ENCODE results near the gene RTRAF. TPM values are rescaled to one million over a fixed set of nuclear protein-coding genes. Genes with fewer than 3 reads are reported as not detected.
A peak's percentile ranks its signal among the peaks of the same experiment; 100 is the strongest.

RTRAF gene
- total and polyA plus RNA-seq, 12 donors, result 178 to 276 (median 214) TPM

- Histone ChIP-seq H3K4me1 (peaks cover 22 to 100% (median 92%) of the 10 kb centered on the region in 9 donors), H3K9me3 (no peaks in the 10 kb centered on the region), H3K27me3 (no peaks in the 10 kb centered on the region), H3K36me3 (peaks cover 0 to 21% (median 6%) of the 10 kb centered on the region in 9 donors), H3K27ac (peak overlapping the region in 7 of 10 donors; percentile 36 to 84 (median 77)), H3K4me3 (no peak overlapping the region)
- no peak for ATAC-seq
- WGBS, 2 donors, result 52 to 60% methylated on average over 5 of the region's 5 CpGs
- intact Hi-C loops (cut with DNase I), result loop anchor here in 1 of 10 donors (5.0 kb wide), 1 partner anchor 37 kb away; no protein-coding TSS in a partner anchor
- no peak for DNase-seq
- TF ChIP-seq CTCF (IDR thresholded peaks at IDR 0.05), result no peak
These were observed 59.9 kb downstream of the RTRAF start for GRCh38 chr14:52049271-52049670.

- DNase-seq, result no peak
- no peak overlapping the region for H3K4me3 ChIP-seq
- intact Hi-C loops (cut with DNase I), result loop anchor here in 1 of 10 donors (5.0 kb wide), 1 partner anchor 38 kb away; no protein-coding TSS in a partner anchor
- TF ChIP-seq CTCF (IDR thresholded peaks at IDR 0.05), result no peak
- H3K27ac ChIP-seq, result peak overlapping the region in 8 of 10 donors; percentile 9 to 84 (median 76)
- peaks cover 22 to 100% (median 93%) of the 10 kb centered on the region in 9 donors for H3K4me1 ChIP-seq
- no peaks in the 10 kb centered on the region for H3K27me3 ChIP-seq
- peaks cover 0 to 24% (median 6%) of the 10 kb centered on the region in 9 donors for H3K36me3 ChIP-seq
- 66% methylated on average over 6 of the region's 6 CpGs for WGBS, 2 donors
- no peak for ATAC-seq
- no peaks in the 10 kb centered on the region for H3K9me3 ChIP-seq
These were observed 60.6 kb downstream of the RTRAF start for GRCh38 chr14:52049721-52050588.

- Histone ChIP-seq H3K27me3 (no peaks in the 10 kb centered on the region), H3K9me3 (no peaks in the 10 kb centered on the region), H3K4me3 (peak overlapping the region in 2 of 10 donors; percentile 1 to 4), H3K4me1 (peaks cover 22 to 95% (median 87%) of the 10 kb centered on the region in 9 donors), H3K27ac (peak overlapping the region in 8 of 10 donors; percentile 54 to 84 (median 70)), H3K36me3 (peaks cover 0 to 28% (median 6%) of the 10 kb centered on the region in 9 donors)
- DNase-seq (no peak), ATAC-seq (no peak)
- intact Hi-C loops (cut with DNase I), result no loop called here
- 36 to 40% methylated on average over 3 of the region's 3 CpGs for WGBS, 2 donors
- TF ChIP-seq CTCF (IDR thresholded peaks at IDR 0.05), result no peak
These were observed 61.9 kb downstream of the RTRAF start for GRCh38 chr14:52051251-52051650.

GRCh38 chr14:52051871-52052270 is 62.5 kb downstream of the RTRAF start:
- Histone ChIP-seq H3K27ac (peak overlapping the region in 8 of 10 donors; percentile 54 to 84 (median 70)), H3K36me3 (peaks cover 0 to 34% (median 6%) of the 10 kb centered on the region in 9 donors), H3K9me3 (no peaks in the 10 kb centered on the region), H3K4me1 (peaks cover 20 to 89% (median 83%) of the 10 kb centered on the region in 9 donors), H3K4me3 (peak overlapping the region in 3 of 10 donors; percentile 1 to 20 (median 4)), H3K27me3 (no peaks in the 10 kb centered on the region)
- no peak for DNase-seq
- TF ChIP-seq CTCF (IDR thresholded peaks at IDR 0.05), result no peak
- intact Hi-C loops (cut with DNase I), result no loop called here
- WGBS, 2 donors, result 42 to 50% methylated on average over 2 of the region's 2 CpGs
- ATAC-seq, result peak in 1 of 8 donors; percentile 25

All from heart right ventricle (tissue), 16 donors.